GM18505 (cell line): ENCODE measurements around the gene TNPO2.
"Not testable (repeated sequence)": the region's sequence is repeated elsewhere in the genome, so short reads cannot be mapped to it uniquely, and the experiment has no call there.

Experiments used
- ATAC-seq: cut with Tn5 transposase; IDR thresholded peaks from one replicate; pipeline ENCODE4 v1.9.1; 2021; ENCODE audit not compliant: unreplicated experiment
- POLR2A ChIP-seq: IDR thresholded peaks from 4 replicates; pipeline ENCODE4 v1.6.1; 2011; ENCODE audit warnings: borderline replicate concordance; ENCODE audit not compliant: insufficient read depth, insufficient read length; ENCODE audit errors: extremely low read depth

The TNPO2 gene

GRCh38 chr19:12689581-12690216 lies 34.0 kb downstream of the TNPO2 start:
- TF ChIP-seq POLR2A: no peak
- ATAC-seq: no peak

- no peak for ATAC-seq
These were observed 34.7 kb downstream of the TNPO2 start for GRCh38 chr19:12689012-12689411.

GRCh38 chr19:12687496-12688196 lies 36.1 kb downstream of the TNPO2 start, which contains the start of gene GNG14:
GNG14 (plus strand) TSS chr19:12687998; CDS start chr19:12688049, 51 bp downstream.
- ATAC-seq: no peak
- TF ChIP-seq POLR2A: no peak

More at GRCh38 chr19:12689012-12689411, 34.7 kb downstream of the TNPO2 start:
- no peak for TF ChIP-seq POLR2A

GRCh38 chr19:12685831-12686230 lies 37.9 kb downstream of the TNPO2 start:
- no peak for TF ChIP-seq POLR2A
- ATAC-seq: no peak

GRCh38 chr19:12681074-12681987 lies 42.4 kb downstream of the TNPO2 start, which contains the start of gene DHPS:
DHPS (minus strand) TSS chr19:12681880; CDS start chr19:12681766, 114 bp downstream.
- peak; percentile 75 for TF ChIP-seq POLR2A
- ATAC-seq: peak; percentile 61

DNA sequence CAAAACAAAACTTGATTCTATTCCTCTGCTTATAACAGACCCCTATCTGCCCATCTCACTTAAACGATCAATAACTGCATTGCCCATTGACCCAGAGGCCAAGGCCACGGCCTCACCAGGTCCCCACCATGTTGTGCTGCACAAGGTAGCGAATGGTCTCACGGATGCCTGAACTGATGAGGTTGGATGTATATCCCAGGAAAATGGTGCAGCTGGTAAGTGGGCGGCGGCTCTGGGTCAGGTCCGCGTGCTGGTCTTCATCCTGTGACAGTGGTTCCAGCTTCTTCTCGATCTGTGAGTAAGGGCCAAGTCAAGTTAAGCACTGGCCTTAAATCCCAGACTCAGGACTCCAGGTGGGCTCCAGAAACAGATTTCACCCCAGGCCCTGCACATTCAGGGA lies 43.7 kb downstream of the TNPO2 start:
- no peak for ATAC-seq
- no peak for TF ChIP-seq POLR2A

DNA sequence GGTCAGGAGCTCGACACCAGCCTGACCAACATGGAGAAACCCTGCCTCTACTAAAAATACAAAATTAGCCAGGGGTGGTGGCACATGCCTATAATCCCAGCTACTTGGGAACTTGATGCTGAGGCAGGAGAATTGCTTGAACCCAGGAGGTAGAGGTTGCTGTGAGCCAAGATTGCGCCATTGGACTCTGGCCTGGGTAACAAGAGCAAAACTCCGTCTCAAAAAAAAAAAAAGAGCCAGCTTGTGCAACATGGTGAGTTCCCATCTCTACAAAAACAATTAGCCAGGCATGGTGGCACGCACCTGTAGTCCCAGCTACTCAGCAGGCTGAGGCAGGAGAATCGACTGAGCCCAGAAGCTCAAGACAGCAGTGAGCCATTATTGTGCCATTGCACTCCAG lies 45.7 kb downstream of the TNPO2 start:
- ATAC-seq: not testable (repeated sequence)

GRCh38 chr19:12676928-12677327 lies 46.8 kb downstream of the TNPO2 start:
- ATAC-seq: no peak
- TF ChIP-seq POLR2A: no peak

- no peak for TF ChIP-seq POLR2A
- ATAC-seq: no peak
These were observed 47.3 kb downstream of the TNPO2 start for GRCh38 chr19:12676384-12676792.

DNA sequence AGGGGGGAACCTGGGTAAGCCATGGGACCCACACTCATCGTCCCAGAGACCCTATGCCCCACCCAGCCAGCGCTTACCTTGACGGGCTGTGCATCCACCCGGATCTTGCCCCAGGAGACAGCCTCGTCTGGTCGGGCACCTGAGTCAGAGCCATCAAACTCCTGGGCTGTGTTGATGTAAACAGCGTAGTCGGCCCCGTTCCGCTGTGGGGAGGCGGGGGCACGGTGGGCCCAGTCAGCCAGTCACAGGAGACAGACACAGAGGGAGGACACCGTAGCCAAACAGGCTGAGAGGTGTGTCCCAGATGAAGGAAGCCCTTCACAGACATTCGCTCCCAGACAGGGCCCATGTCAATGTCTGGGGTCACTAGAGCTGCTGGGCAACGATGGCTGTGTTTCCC lies 47.8 kb downstream of the TNPO2 start:
- TF ChIP-seq POLR2A: no peak
- ATAC-seq: no peak

- TF ChIP-seq POLR2A: peak; percentile 8
- ATAC-seq: no peak
These were observed 48.3 kb downstream of the TNPO2 start for GRCh38 chr19:12675399-12675798.

- no peak for ATAC-seq
- no peak for TF ChIP-seq POLR2A
These were observed 51.0 kb downstream of the TNPO2 start for GRCh38 chr19:12672744-12673143.

- no peak for ATAC-seq
- TF ChIP-seq POLR2A: peak; percentile 19
These were observed 53.4 kb downstream of the TNPO2 start for GRCh38 chr19:12670159-12670928.
